NCI-H2227 treated with DMSO at 0.1 percent for 48 hours (cell line): ENCODE results near the gene MROH8.

ENCODE experiments used
- DNase-seq: peaks from one replicate; lab custom pipeline; 2025; lab: John Stamatoyannopoulos, UW

The MROH8 gene

GRCh38 chr20:37178839-37179682 is at the start of gene MROH8, which contains the start of gene RPN2:
Gene MROH8, minus strand, starts transcription at chr20:37179548.
Gene RPN2, plus strand, starts transcription at chr20:37179330. Its CDS starts 27 bp downstream, at chr20:37179357.
- peak; percentile 96 for DNase-seq

- no peak for DNase-seq
These were observed 49.3 kb upstream of the MROH8 start for GRCh38 chr20:37228656-37229055.

DNA sequence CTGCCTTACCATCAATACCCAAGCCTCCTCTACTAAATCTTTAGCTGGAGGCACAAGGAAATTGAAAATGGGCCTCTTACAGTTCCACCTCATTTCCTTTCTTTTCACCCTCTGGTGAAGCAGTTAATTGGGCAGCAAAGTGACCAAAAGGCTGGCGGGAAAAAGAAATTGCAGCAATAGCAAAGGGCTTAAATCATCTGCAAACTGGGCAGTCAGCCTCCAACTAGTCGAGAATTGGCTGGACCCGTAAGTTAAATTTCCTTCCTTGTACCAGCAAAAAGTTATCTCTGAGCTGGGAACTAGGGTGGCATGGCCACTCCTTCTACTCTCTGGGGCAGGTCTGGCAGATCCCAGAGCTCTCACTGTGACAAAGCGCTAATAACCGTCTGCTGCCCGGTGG is 48.7 kb upstream of the MROH8 start:
- no peak for DNase-seq

- no peak for DNase-seq
These were observed 47.5 kb upstream of the MROH8 start for GRCh38 chr20:37226889-37227288.

DNA sequence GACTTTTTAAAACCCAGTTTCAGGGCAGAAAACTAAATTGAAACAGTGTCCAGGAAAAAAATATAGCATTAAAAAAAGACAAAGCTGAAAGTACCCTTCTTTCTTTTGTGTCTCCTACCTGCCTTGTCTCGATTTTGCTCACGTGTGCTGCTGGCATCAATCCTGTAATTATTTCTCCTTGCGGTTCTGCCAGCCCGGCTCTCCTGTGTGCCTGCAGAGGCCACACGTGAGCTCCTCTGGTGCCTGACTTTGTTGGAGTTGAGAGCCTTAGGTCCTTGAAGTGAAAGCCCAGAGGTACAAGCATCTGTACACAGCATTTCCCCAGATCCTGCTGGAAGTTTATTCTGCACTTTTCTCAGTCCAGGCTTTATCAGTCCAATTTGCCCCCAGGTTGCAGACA is 45.8 kb upstream of the MROH8 start:
- DNase-seq = peak; percentile 23

DNA sequence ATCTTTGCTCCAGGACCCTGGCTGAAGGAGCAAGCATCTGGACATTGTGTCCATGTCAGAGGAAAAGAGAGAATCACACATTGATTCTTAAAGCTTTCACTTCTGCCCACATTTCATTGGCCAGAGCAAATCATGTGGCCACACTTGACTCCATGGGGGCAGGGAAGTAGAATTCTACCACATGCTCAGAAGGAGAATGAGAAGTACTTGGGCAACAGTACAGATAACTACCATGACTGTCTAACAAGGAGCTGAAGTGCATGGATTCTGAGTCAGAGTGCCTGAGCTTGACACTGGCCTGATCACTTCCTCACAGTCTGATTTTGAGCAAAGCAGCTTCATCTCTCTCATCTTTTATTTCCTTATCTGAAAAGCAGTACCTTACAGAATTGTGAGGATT is 43.7 kb upstream of the MROH8 start:
- peak; percentile 18 for DNase-seq

DNA sequence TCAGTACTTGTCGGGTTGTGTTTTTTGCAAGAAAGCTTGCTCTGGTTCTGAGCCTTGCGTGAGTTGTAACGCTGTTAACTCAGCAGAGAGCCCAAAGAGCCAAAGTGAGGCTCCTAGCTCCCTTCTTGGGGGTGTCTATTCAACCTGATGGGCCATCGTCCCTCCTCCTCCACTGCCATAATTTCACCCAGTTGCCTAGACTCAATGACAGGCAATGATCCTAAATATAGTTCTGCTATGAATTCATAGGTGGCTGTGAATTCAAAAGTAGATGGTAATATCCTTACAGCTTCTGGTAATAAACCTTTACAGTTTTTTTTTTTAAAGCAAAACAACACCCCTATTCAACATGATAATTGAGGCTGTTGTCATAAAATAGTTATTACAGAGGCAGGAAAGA is 42.7 kb upstream of the MROH8 start:
- no peak for DNase-seq

GRCh38 chr20:37220731-37221130 is 41.4 kb upstream of the MROH8 start:
- no peak for DNase-seq

DNA sequence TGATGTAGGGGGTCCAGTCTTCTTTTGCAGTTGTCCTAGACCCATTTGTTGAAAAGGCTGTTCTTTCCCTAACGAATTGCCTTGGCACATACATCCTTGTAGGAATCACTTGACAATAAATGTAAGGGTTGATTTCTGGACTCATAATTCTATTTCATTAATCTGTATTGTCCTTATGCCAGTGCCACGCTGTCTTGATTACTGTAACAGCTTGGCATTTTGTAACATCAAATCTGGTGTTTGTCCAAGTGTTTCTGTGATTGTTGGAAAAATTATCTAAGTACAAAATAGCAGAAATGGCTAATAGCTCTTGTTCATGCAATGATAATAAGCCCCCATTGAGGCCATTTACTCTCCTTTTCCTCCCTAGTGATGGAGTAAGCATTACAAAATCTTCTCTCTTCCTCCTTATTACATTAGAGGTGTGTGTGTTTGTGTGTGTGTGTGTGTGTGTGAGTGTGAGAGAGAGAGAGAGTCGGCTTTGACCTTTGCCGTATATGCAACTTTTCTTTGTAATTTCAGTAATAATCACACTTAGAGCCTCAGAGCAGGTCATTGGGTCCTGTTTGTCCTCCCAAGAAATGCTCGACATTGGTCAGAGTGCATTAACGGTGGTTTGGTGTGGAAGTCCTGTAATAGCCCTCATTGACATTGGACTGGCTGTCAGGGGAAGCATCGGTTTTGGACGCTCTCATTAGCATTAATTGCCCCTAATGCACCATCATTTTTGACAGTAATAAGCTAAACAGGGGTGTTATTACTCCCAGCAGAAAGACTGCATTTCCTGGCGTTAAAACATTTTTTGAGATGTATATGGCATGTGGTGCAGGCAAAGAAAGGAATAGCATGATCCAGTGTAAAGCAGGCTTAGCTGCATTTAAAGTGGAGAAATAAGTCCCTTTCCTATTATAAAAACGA is 40.7 kb upstream of the MROH8 start:
- DNase-seq = peak; percentile 77

GRCh38 chr20:37218976-37219375 is 39.6 kb upstream of the MROH8 start:
- no peak for DNase-seq

DNA sequence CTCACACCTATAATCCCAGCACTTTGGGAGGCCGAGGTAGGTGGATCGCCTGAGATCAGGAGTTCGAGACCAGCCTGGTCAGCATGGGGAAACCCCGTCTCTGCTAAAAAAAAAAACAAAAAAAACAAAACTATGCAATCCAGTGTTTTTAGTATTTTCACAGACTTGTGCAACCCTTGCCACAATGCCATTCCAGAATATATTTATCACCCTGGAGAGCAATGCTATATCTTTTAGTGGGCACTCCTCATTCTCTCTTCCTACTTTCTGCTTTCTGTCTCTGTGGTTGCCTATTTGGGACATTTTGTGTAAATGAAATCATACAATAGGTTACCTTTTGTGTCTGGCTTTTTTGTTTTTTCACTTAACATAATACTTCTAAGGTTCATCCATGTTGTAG is 39.1 kb upstream of the MROH8 start:
- DNase-seq = no peak

GRCh38 chr20:37209661-37210314 is 30.4 kb upstream of the MROH8 start:
- no peak for DNase-seq

- DNase-seq = no peak
These were observed 29.8 kb upstream of the MROH8 start for GRCh38 chr20:37209193-37209592.

- DNase-seq = no peak
These were observed 27.8 kb upstream of the MROH8 start for GRCh38 chr20:37207171-37207570.

GRCh38 chr20:37205794-37206193 is 26.4 kb upstream of the MROH8 start:
- peak; percentile 33 for DNase-seq

DNA sequence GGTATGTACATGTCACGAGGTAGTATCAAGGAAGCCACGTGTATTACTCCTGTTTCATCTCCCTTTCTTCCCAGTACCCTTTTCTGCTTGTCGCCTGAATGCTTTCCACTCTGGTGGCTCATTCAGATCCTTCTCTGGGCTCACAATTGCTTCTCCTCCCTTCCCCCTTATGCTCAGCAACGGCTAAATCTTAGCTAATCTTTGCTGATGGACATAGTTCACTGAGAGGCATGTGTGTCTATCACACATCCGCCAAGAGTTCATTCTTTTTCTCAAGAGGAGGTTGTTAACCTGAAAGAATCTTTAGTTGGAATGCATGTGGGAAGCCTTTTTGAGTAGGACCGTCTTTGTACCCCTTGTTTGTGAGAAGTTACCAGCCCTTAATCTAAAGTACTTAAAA is 25.8 kb upstream of the MROH8 start:
- no peak for DNase-seq

GRCh38 chr20:37204056-37204455 is 24.7 kb upstream of the MROH8 start:
- no peak for DNase-seq

DNA sequence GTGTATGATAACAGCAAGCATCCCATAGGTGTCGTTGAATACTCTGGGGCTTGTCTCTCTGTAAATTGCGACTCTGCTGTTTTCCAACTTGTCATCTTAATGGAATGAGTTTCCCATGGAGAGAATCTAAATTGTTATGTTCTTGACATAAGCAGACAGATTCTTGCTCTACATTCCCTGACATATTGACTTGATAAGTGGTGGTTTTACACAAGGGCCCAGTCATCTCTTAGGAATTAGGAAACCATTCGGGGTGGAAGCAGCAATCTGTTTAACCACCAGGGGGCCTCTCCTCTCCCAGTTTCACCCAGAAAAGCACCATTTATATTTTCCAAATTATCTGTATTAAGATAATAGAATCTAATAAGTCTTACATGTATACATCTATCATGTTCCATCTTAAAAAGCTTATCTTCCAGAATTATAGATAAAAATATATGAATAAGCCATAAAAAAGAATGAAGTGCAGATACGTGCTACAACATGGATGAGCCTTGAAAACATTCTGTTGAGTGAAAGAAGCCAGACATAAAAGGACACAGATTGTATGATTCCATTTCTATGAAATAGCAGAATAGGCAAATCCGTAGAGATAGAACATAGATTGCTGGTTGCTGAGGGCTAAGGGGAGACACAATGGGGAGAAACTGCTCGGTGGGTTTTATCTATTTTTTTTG is 23.1 kb upstream of the MROH8 start:
- peak; percentile 95 for DNase-seq

DNA sequence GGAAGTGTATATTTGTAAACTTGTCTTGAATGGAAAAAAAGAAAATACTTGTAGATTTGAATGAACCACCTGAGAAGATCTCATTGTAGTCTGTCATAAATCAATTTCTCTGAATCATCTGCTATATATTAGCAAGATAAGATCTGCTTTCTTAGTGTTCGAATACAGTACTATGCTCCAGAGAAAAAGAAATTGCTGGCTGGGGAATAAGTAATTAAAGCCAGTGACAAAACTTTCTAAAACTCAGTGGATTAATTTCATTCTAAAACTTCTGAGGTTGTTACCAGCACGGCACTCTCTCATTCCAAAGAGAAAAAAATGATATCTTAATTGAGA is 22.4 kb upstream of the MROH8 start:
- no peak for DNase-seq

DNA sequence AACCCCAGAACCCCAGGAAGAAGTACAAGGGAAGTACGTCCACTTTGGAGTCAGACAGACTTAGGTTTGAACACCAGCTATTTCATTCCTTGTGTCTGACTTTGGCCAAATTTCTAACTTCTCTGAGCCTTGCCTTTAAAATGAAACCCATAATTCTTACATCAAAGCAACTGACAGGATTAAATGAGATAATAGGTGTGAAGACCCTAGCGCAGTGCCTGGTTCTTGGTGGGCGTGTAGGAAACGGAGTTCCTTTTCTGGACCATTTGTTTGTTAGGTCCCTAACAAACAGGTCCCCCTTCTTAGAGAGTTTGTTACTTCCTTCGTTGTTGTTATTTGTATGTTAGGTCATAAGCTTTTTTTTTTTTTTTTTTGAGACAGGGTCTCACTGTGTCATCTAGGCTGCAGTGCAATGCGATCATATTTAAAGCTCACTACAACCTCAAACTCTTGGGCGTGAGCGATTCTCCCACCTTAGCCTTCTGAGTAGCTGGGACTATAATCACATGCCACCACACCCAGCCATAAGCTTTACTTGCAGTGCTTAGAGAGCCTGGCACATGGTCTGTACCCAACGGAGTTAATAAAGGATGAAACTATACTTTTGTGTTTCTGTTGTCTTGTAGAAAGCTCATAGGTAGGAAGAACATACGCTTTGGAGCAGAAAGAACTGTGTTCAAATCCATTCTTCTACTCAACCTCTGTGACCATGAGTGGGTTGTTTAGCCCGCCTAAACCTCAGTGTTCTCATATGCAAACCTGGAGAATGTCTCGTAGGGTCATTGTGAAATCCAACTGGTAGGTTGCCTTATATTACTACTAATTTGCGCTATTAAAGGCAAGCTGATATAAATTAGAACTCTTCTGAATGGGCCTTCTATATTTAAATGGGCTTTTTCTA is 21.8 kb upstream of the MROH8 start:
- no peak for DNase-seq

- no peak for DNase-seq
These were observed 21.0 kb upstream of the MROH8 start for GRCh38 chr20:37200376-37200775.
